HG03045 (cell line): ENCODE measurements around the gene TMEM101.
"Not testable (repeated sequence)": the region's sequence is repeated elsewhere in the genome, so short reads cannot be mapped to it uniquely, and the experiment has no call there.

Experiments used
- ATAC-seq: cut with Tn5 transposase; IDR thresholded peaks from one replicate; pipeline ENCODE4 v1.9.1; 2021; ENCODE audit warnings: mild to moderate bottlenecking, moderate library complexity; ENCODE audit not compliant: unreplicated experiment

TMEM101 gene

DNA sequence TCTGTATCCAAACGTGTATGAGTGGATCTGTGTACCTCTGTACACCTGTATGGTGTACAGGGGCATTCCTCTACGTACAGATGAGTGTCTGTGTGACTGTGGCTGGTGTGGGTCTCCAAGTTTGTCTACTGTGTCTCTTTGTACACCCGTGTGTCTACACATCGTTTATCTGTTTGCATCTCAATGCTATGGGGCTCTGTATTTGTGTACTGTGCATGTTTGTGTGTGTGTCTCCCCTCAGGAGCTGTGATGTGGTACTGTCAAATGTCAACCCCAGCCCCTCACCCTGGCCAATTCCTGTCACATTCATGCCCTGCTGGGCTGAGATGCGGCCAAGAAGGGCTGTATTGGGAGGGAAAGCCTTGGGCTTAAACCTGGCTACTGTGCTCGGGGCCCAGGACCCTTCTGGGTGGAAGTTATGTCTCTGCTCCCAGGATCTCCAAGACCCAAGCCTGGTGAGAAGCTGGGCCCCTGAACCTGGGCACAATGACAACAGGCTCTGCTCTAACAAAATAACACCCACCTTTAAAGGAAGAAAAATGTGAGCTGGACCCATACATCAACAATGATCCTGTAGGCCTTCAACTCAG is 13.8 kb downstream of the TMEM101 start:
- ATAC-seq: no peak

- no peak for ATAC-seq
Observed at GRCh38 chr17:44000141-44000860, 14.5 kb downstream of the TMEM101 start.

DNA sequence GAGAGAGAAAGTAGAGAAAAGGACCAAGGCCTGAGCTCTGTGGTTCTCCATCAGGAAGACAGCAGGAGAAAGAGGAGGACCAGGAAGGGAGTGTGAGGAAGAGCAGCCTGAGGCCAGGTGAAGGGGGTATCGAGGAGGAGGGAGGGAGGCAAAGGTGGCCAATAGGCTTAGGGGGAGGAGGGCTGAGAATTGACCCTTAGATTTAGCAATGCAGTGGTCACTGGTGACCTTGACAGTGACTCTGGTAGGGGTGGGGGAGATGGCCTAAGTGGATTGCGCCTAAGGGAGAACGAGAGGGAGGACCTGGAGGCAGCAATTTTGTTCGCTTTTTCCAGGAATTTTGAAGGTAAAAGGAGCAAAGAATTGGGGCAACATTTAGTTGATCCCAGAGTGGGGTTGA is 15.7 kb downstream of the TMEM101 start:
- no peak for ATAC-seq

- no peak for ATAC-seq
Observed at GRCh38 chr17:43998552-43998951, 16.2 kb downstream of the TMEM101 start.

DNA sequence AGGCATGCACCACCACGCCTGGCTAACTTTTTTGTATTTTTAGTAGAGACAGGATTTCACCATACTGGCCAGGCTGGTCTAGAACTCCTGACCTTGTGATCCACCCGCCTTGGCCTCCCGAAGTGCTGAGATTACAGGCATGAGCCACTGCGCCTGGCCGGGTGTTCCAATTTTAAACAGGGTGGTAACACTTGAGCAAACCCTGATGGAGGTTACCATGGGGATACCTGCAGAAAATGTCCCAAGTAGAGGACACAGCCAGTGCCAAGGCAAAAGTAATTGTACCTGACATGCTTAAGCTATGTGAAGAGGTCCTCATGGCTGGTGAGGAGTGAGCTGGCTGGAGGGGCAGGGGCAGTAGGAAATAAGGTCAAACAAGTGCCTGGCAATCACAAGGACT is 17.6 kb downstream of the TMEM101 start:
- not testable (repeated sequence) for ATAC-seq

GRCh38 chr17:43995150-43995471 is 19.7 kb downstream of the TMEM101 start:
- ATAC-seq: no peak

DNA sequence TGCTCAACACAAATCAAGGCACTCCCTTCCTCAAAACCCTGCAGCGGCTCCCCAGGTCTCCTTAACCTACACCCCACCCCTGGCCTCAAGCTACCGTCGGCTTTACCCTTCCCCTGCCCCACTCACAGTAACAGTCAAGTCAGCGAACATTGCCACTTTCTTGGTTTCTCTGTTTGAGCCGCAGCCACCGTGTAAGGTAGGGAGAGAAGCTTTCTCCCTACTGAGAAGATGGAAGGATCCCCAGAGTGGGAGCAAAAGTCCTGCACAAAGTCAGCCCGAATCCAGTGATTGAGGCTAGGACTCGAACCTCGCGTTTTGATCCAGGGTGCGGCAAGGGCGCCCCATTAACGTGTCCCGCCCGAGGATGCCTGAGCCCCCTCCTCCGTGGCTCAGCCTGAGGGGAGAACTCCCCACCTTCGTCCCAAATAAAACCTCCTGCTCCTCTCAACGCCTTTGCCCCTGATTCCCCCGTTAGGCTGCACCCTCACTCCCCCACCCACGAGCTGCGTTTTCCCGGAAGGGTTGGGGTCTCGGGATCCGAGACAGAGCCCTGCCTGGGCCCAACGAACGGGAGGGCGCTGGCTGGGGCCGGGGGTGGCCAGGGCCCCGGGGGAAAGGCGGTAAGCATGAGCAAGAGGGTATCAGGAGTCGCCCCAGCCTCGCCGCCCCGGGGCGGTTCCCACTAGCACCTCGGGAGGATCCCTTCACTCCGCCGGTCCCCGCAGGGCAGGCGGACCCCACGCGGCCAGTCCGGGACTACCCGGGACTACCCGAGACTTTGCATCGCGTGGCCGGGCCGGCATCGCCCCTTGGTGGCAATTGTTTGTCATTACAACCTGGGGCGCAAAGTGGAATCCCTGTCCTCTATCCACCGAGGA is 20.3 kb downstream of the TMEM101 start:
- no peak for ATAC-seq

GRCh38 chr17:43992641-43993040 is 22.1 kb downstream of the TMEM101 start:
- no peak for ATAC-seq

GRCh38 chr17:43988301-43988700 is 26.5 kb downstream of the TMEM101 start:
- ATAC-seq: no peak

DNA sequence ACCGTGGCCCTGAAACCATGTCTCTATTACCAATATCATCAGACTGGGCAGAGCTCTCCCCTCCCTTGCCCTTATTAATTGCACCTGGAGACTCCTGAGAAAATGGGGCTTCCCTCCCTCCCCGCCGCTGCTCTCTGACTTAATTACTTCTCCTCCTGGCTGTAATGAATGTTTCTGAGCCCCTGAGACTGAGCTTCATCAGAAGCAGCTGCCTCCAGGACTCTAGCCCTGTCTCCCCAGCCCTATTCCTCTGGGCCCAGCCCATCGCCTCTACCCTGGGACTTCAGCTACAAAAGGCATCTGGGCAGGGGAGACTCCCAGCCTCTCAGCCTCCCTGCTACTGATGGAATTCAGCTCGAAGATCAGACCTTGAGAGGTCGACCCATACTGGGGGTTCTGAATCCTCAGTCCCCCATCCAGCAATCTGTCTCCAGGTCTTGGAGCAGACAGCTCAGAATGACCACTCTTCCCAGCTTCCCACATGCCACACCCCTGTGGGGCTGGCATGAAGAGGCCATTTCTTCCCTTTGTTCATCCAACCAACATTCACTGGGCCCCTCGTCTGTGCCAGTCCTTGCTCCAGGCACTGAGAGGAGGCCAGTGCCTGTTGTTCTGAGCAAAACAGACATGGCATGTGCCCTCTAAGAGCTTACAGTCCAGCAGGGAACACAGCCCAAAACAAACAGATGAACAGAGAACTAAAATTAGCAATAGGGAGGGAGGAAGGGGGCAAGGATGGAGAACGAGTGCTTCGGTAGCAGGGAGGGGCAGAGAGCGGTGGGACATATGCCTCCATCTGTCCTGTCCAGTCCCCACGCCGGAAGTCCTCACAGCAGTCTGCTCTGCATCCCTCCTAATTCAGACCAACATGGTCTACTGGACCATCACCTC is 27.4 kb downstream of the TMEM101 start:
- no peak for ATAC-seq

- ATAC-seq: no peak
Observed at GRCh38 chr17:43986225-43986981, 28.4 kb downstream of the TMEM101 start.

DNA sequence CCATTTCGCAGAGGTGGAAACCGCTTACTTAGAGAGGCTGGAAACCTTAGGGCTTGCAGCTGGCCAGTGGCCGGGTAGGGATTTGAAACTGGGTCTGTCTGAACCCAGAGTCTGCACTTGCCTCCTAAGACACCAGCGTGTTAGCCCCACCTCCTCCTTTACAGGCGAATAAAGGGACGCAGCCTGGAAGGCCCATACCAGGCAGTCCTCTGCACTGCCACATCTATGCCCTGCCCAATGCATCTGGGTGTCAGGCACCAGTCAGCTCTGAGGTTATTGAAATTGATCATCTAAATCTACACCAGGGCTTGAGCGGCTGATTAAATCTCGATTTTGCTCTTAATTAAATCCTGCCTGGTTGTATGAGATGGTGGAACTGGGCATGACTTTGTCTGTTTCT is 30.2 kb downstream of the TMEM101 start:
- no peak for ATAC-seq

- ATAC-seq: no peak
Observed at GRCh38 chr17:43983515-43984411, 31.0 kb downstream of the TMEM101 start.

DNA sequence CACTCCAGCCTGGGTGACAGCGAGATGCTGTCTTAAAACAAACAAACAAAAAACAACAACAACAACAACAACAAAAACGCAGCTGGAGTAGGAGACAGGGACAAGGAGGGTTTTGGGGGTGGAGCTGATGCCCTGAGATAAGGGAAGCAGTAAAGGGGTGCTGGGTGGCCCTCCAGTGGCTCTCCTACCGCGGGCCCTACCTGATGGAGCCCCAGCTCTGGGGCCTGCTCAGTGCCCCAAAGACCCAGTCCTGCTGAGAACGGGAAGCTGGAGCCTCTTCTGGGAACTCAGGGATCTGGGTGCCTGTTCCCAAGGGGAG is 31.6 kb downstream of the TMEM101 start:
- ATAC-seq: no peak

GRCh38 chr17:43982171-43982570 is 32.6 kb downstream of the TMEM101 start:
- ATAC-seq: no peak

- ATAC-seq: no peak
Observed at GRCh38 chr17:43979671-43980070, 35.1 kb downstream of the TMEM101 start.

DNA sequence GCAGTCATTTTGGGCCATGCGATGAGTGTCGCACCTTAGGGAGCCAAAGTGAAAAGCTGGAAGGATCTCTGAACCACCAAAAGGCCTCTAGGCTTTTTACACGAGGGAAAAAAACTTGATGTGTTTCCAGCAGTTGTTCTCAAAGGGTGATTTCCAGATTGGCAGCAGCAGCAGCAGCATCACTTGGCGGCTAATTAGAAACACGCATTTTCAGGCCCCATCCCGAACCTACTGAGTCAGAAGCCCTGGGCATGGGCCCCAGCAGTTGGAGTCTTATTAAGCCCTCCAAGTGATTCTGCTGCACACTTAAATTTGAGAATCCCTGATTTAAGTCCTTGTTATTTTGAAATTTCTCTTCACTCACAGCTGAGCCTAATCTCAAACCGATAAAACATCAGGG is 35.8 kb downstream of the TMEM101 start:
- no peak for ATAC-seq

GRCh38 chr17:43978078-43978477 is 36.7 kb downstream of the TMEM101 start:
- ATAC-seq: no peak
